ENCODE data around the gene OPRD1. TPM values are rescaled to one million over a fixed set of nuclear protein-coding genes. Genes with fewer than 3 reads are reported as not detected.
"Not testable (repeated sequence)": the region's sequence is repeated elsewhere in the genome, so short reads cannot be mapped to it uniquely, and the experiment has no call there.

Gene OPRD1
- total RNA-seq = not detected
- long read RNA-seq = 0 reads

- intact Hi-C loops (cut with DNase I) = no loop called here
- no peak for DNase-seq (ENCODE audit: low spot score)
Observed at GRCh38 chr1:28811766-28812668, at the start of gene OPRD1. TSS of gene OPRD1 (plus strand) at chr1:28812170. CDS start at chr1:28812384, 214 bp downstream.

- no peak for DNase-seq (ENCODE audit: low spot score)
- intact Hi-C loops (cut with DNase I) = no loop called here
Observed at GRCh38 chr1:28766532-28767183, 45.3 kb upstream of the OPRD1 start.

- intact Hi-C loops (cut with DNase I) = no loop called here
- no peak for DNase-seq (ENCODE audit: low spot score)
Observed at GRCh38 chr1:28770601-28771165, 41.3 kb upstream of the OPRD1 start.

GRCh38 chr1:28771921-28772320, 40.0 kb upstream of the OPRD1 start:
- intact Hi-C loops (cut with DNase I); DNase-seq (ENCODE audit: low spot score): not testable (repeated sequence)

- no peak for DNase-seq (ENCODE audit: low spot score)
- intact Hi-C loops (cut with DNase I) = no loop called here
Observed at GRCh38 chr1:28773105-28773504, 38.9 kb upstream of the OPRD1 start.

GRCh38 chr1:28775121-28775942, 36.6 kb upstream of the OPRD1 start:
- peak; percentile 92 for DNase-seq (ENCODE audit: low spot score)
- intact Hi-C loops (cut with DNase I) = no loop called here

GRCh38 chr1:28776341-28776740, 35.6 kb upstream of the OPRD1 start:
- intact Hi-C loops (cut with DNase I) = no loop called here
- no peak for DNase-seq (ENCODE audit: low spot score)

GRCh38 chr1:28778021-28778420, 33.9 kb upstream of the OPRD1 start:
- DNase-seq (ENCODE audit: low spot score) = no peak
- intact Hi-C loops (cut with DNase I) = no loop called here

- no peak for DNase-seq (ENCODE audit: low spot score)
- intact Hi-C loops (cut with DNase I) = no loop called here
Observed at GRCh38 chr1:28779751-28780408, 32.1 kb upstream of the OPRD1 start.

- no peak for DNase-seq (ENCODE audit: low spot score)
- intact Hi-C loops (cut with DNase I) = no loop called here
Observed at GRCh38 chr1:28781305-28781704, 30.7 kb upstream of the OPRD1 start.

GRCh38 chr1:28782011-28782410, 30.0 kb upstream of the OPRD1 start:
- intact Hi-C loops (cut with DNase I) = no loop called here
- no peak for DNase-seq (ENCODE audit: low spot score)

- DNase-seq (ENCODE audit: low spot score) = no peak
- intact Hi-C loops (cut with DNase I) = no loop called here
Observed at GRCh38 chr1:28783363-28783762, 28.6 kb upstream of the OPRD1 start.

GRCh38 chr1:28789412-28789811, 22.6 kb upstream of the OPRD1 start:
- intact Hi-C loops (cut with DNase I) = loop anchor here (5.0 kb wide), 1 partner anchor 243 kb away; no protein-coding TSS in a partner anchor
- DNase-seq (ENCODE audit: low spot score) = no peak

GRCh38 chr1:28789816-28790215, 22.2 kb upstream of the OPRD1 start:
- DNase-seq (ENCODE audit: low spot score) = no peak
- intact Hi-C loops (cut with DNase I) = loop anchor here (5.0 kb wide), 1 partner anchor 242 kb away; no protein-coding TSS in a partner anchor

- DNase-seq (ENCODE audit: low spot score) = no peak
- intact Hi-C loops (cut with DNase I) = no loop called here
Observed at GRCh38 chr1:28790377-28791035, 21.5 kb upstream of the OPRD1 start.

GRCh38 chr1:28791929-28792328, 20.0 kb upstream of the OPRD1 start:
- DNase-seq (ENCODE audit: low spot score); intact Hi-C loops (cut with DNase I): not testable (repeated sequence)

- intact Hi-C loops (cut with DNase I) = no loop called here
- DNase-seq (ENCODE audit: low spot score) = no peak
Observed at GRCh38 chr1:28792644-28793121, 19.3 kb upstream of the OPRD1 start.

- DNase-seq (ENCODE audit: low spot score); intact Hi-C loops (cut with DNase I): not testable (repeated sequence)
Observed at GRCh38 chr1:28794582-28794981, 17.4 kb upstream of the OPRD1 start.
